NB4 (cell line): ENCODE results near the gene TMEM181.

Experiments used
- CTCF ChIP-seq: IDR thresholded peaks from one replicate; pipeline ENCODE4 v1.5.1; 2012; ENCODE audit warnings: low read depth, low read length
- MAX ChIP-seq: IDR thresholded peaks from 2 replicates; pipeline ENCODE4 v1.6.1; 2011; ENCODE audit warnings: low read depth, low read length
- POLR2A ChIP-seq: IDR thresholded peaks from 2 replicates; pipeline ENCODE4 v1.6.1; 2011; ENCODE audit warnings: mild to moderate bottlenecking; ENCODE audit not compliant: insufficient read length; ENCODE audit errors: extremely low read depth

GRCh38 chr6:158567152-158567551, 7.3 kb downstream of the TMEM181 start:
- TF ChIP-seq CTCF: no peak
- TF ChIP-seq POLR2A: no peak
- TF ChIP-seq MAX: no peak
